ENCODE results near the gene HIVEP2. TPM values are rescaled to one million over a fixed set of nuclear protein-coding genes. Genes with fewer than 3 reads are reported as not detected.

Gene HIVEP2
- total RNA-seq, 2 donors from 2014 or later: 25.8 to 30.8 TPM

GRCh38 chr6:142751452-142751851 is 193.5 kb downstream of the HIVEP2 start:
- peaks cover 3 to 13% of the 10 kb centered on the region in 2 donors for H3K36me3 Mint-ChIP-seq (ENCODE audit: insufficient read depth in 2 of 2)
- peaks cover 0 to 2% of the 10 kb centered on the region in 2 donors for H3K9me3 Mint-ChIP-seq
- no peak overlapping the region for H3K27ac Mint-ChIP-seq
- H3K27me3 Mint-ChIP-seq (ENCODE audit: low read depth): no peaks in the 10 kb centered on the region
- H3K4me1 Mint-ChIP-seq (ENCODE audit: low read depth): peaks cover 15% of the 10 kb centered on the region
- ATAC-seq (replicated peaks in 1 of 2): no peak
- no peak for DNase-seq
- H3K4me3 Mint-ChIP-seq: no peak overlapping the region

- Mint-ChIP-seq H3K4me1 (ENCODE audit: low read depth) (peaks cover 10% of the 10 kb centered on the region), H3K4me3 (no peak overlapping the region), H3K36me3 (ENCODE audit: insufficient read depth in 2 of 2) (peaks cover 3 to 12% of the 10 kb centered on the region in 2 donors), H3K27me3 (ENCODE audit: low read depth) (no peaks in the 10 kb centered on the region), H3K9me3 (peaks cover 0 to 2% of the 10 kb centered on the region in 2 donors), H3K27ac (peak overlapping the region; percentile 23)
- ATAC-seq (replicated peaks in 1 of 2) (no peak), DNase-seq (no peak)
Observed at GRCh38 chr6:142750998-142751397, 194.0 kb downstream of the HIVEP2 start.

- peaks cover 6% of the 10 kb centered on the region for H3K4me1 Mint-ChIP-seq (ENCODE audit: low read depth)
- H3K9me3 Mint-ChIP-seq: no peaks in the 10 kb centered on the region
- ATAC-seq (replicated peaks in 1 of 2) (no peak), DNase-seq (no peak)
- no peak overlapping the region for H3K4me3 Mint-ChIP-seq
- peaks cover 3 to 7% of the 10 kb centered on the region in 2 donors for H3K36me3 Mint-ChIP-seq (ENCODE audit: insufficient read depth in 2 of 2)
- H3K27me3 Mint-ChIP-seq (ENCODE audit: low read depth): no peaks in the 10 kb centered on the region
- no peak overlapping the region for H3K27ac Mint-ChIP-seq
Observed at GRCh38 chr6:142749556-142749955, 195.4 kb downstream of the HIVEP2 start.

- no peaks in the 10 kb centered on the region for H3K36me3 Mint-ChIP-seq (ENCODE audit: insufficient read depth in 2 of 2)
- DNase-seq (peak; percentile 17 to 20), ATAC-seq (replicated peaks in 1 of 2) (peak; percentile 53 to 71)
- no peak overlapping the region for H3K4me3 Mint-ChIP-seq
- no peaks in the 10 kb centered on the region for H3K27me3 Mint-ChIP-seq (ENCODE audit: low read depth)
- H3K9me3 Mint-ChIP-seq: no peaks in the 10 kb centered on the region
- H3K27ac Mint-ChIP-seq: no peak overlapping the region
- H3K4me1 Mint-ChIP-seq (ENCODE audit: low read depth): peaks cover 3% of the 10 kb centered on the region
Observed at GRCh38 chr6:142746524-142746923, 198.5 kb downstream of the HIVEP2 start.

GRCh38 chr6:142744836-142745235 is 200.1 kb downstream of the HIVEP2 start:
- ATAC-seq (replicated peaks in 1 of 2) (no peak), DNase-seq (no peak)
- Mint-ChIP-seq H3K4me1 (ENCODE audit: low read depth) (no peaks in the 10 kb centered on the region), H3K4me3 (no peak overlapping the region), H3K36me3 (ENCODE audit: insufficient read depth in 2 of 2) (no peaks in the 10 kb centered on the region), H3K27me3 (ENCODE audit: low read depth) (no peaks in the 10 kb centered on the region), H3K27ac (no peak overlapping the region), H3K9me3 (peaks cover 0 to 2% of the 10 kb centered on the region in 2 donors)

- Mint-ChIP-seq H3K36me3 (ENCODE audit: insufficient read depth in 2 of 2) (no peaks in the 10 kb centered on the region), H3K27ac (no peak overlapping the region), H3K9me3 (peaks cover 0 to 2% of the 10 kb centered on the region in 2 donors), H3K4me3 (no peak overlapping the region), H3K27me3 (ENCODE audit: low read depth) (no peaks in the 10 kb centered on the region), H3K4me1 (ENCODE audit: low read depth) (peaks cover 13% of the 10 kb centered on the region)
- no peak for DNase-seq
- no peak for ATAC-seq (replicated peaks in 1 of 2)
Observed at GRCh38 chr6:142740449-142740848, 204.5 kb downstream of the HIVEP2 start.

GRCh38 chr6:142738731-142739130 is 206.2 kb downstream of the HIVEP2 start:
- Mint-ChIP-seq H3K9me3 (peaks cover 0 to 2% of the 10 kb centered on the region in 2 donors), H3K36me3 (ENCODE audit: insufficient read depth in 2 of 2) (no peaks in the 10 kb centered on the region), H3K27me3 (ENCODE audit: low read depth) (no peaks in the 10 kb centered on the region), H3K4me3 (no peak overlapping the region), H3K4me1 (ENCODE audit: low read depth) (peaks cover 13% of the 10 kb centered on the region), H3K27ac (no peak overlapping the region)
- ATAC-seq (replicated peaks in 1 of 2): no peak
- DNase-seq: no peak

GRCh38 chr6:142738035-142738396 is 207.0 kb downstream of the HIVEP2 start:
- H3K4me3 Mint-ChIP-seq: no peak overlapping the region
- H3K27me3 Mint-ChIP-seq (ENCODE audit: low read depth): no peaks in the 10 kb centered on the region
- peak in 1 of 2 donors; percentile 41 for ATAC-seq (replicated peaks in 1 of 2)
- no peak for DNase-seq
- peaks cover 0 to 2% of the 10 kb centered on the region in 2 donors for H3K9me3 Mint-ChIP-seq
- H3K27ac Mint-ChIP-seq: no peak overlapping the region
- H3K4me1 Mint-ChIP-seq (ENCODE audit: low read depth): peaks cover 13% of the 10 kb centered on the region
- H3K36me3 Mint-ChIP-seq (ENCODE audit: insufficient read depth in 2 of 2): no peaks in the 10 kb centered on the region

GRCh38 chr6:142737368-142738034 is 207.5 kb downstream of the HIVEP2 start:
- H3K27ac Mint-ChIP-seq: no peak overlapping the region
- H3K36me3 Mint-ChIP-seq (ENCODE audit: insufficient read depth in 2 of 2): no peaks in the 10 kb centered on the region
- no peaks in the 10 kb centered on the region for H3K27me3 Mint-ChIP-seq (ENCODE audit: low read depth)
- DNase-seq: peak in 1 of 2 donors; percentile 16
- H3K4me3 Mint-ChIP-seq: no peak overlapping the region
- peaks cover 0 to 2% of the 10 kb centered on the region in 2 donors for H3K9me3 Mint-ChIP-seq
- peak in 1 of 2 donors; percentile 74 for ATAC-seq (replicated peaks in 1 of 2)
- peaks cover 14% of the 10 kb centered on the region for H3K4me1 Mint-ChIP-seq (ENCODE audit: low read depth)

- no peak overlapping the region for H3K27ac Mint-ChIP-seq
- H3K27me3 Mint-ChIP-seq (ENCODE audit: low read depth): no peaks in the 10 kb centered on the region
- peaks cover 28% of the 10 kb centered on the region for H3K4me1 Mint-ChIP-seq (ENCODE audit: low read depth)
- H3K36me3 Mint-ChIP-seq (ENCODE audit: insufficient read depth in 2 of 2): no peaks in the 10 kb centered on the region
- no peak for DNase-seq
- H3K9me3 Mint-ChIP-seq: peaks cover 0 to 2% of the 10 kb centered on the region in 2 donors
- no peak overlapping the region for H3K4me3 Mint-ChIP-seq
- no peak for ATAC-seq (replicated peaks in 1 of 2)
Observed at GRCh38 chr6:142735204-142735603, 209.8 kb downstream of the HIVEP2 start.

GRCh38 chr6:142732790-142733189 is 212.2 kb downstream of the HIVEP2 start:
- DNase-seq (no peak), ATAC-seq (replicated peaks in 1 of 2) (no peak)
- Mint-ChIP-seq H3K27me3 (ENCODE audit: low read depth) (no peaks in the 10 kb centered on the region), H3K4me3 (no peak overlapping the region), H3K4me1 (ENCODE audit: low read depth) (peaks cover 36% of the 10 kb centered on the region), H3K27ac (no peak overlapping the region), H3K36me3 (ENCODE audit: insufficient read depth in 2 of 2) (no peaks in the 10 kb centered on the region), H3K9me3 (no peaks in the 10 kb centered on the region)

- Mint-ChIP-seq H3K4me3 (no peak overlapping the region), H3K4me1 (ENCODE audit: low read depth) (peaks cover 30% of the 10 kb centered on the region), H3K9me3 (no peaks in the 10 kb centered on the region), H3K27me3 (ENCODE audit: low read depth) (no peaks in the 10 kb centered on the region), H3K27ac (no peak overlapping the region), H3K36me3 (ENCODE audit: insufficient read depth in 2 of 2) (no peaks in the 10 kb centered on the region)
- ATAC-seq (replicated peaks in 1 of 2) (no peak), DNase-seq (no peak)
Observed at GRCh38 chr6:142731611-142732010, 213.4 kb downstream of the HIVEP2 start.

- H3K9me3 Mint-ChIP-seq: no peaks in the 10 kb centered on the region
- H3K27ac Mint-ChIP-seq: no peak overlapping the region
- no peaks in the 10 kb centered on the region for H3K36me3 Mint-ChIP-seq (ENCODE audit: insufficient read depth in 2 of 2)
- peak overlapping the region in 1 of 2 donors; percentile 22 for H3K4me3 Mint-ChIP-seq
- ATAC-seq (replicated peaks in 1 of 2): no peak
- H3K4me1 Mint-ChIP-seq (ENCODE audit: low read depth): peaks cover 36% of the 10 kb centered on the region
- H3K27me3 Mint-ChIP-seq (ENCODE audit: low read depth): no peaks in the 10 kb centered on the region
- DNase-seq: no peak
Observed at GRCh38 chr6:142729618-142730017, 215.4 kb downstream of the HIVEP2 start.

- no peaks in the 10 kb centered on the region for H3K27me3 Mint-ChIP-seq (ENCODE audit: low read depth)
- H3K9me3 Mint-ChIP-seq: no peaks in the 10 kb centered on the region
- H3K4me1 Mint-ChIP-seq (ENCODE audit: low read depth): peaks cover 36% of the 10 kb centered on the region
- H3K4me3 Mint-ChIP-seq: peak overlapping the region; percentile 17 to 33
- no peaks in the 10 kb centered on the region for H3K36me3 Mint-ChIP-seq (ENCODE audit: insufficient read depth in 2 of 2)
- H3K27ac Mint-ChIP-seq: no peak overlapping the region
- no peak for ATAC-seq (replicated peaks in 1 of 2)
- no peak for DNase-seq
Observed at GRCh38 chr6:142728910-142729481, 216.0 kb downstream of the HIVEP2 start.

Measured in activated T-cell treated with anti-CD3 and anti-CD28 coated beads, Interleukin-2, amount 50 U/mL, for 72 hours (primary cell).